ENCODE results near the gene SCYGR8. TPM values are rescaled to one million over a fixed set of nuclear protein-coding genes. Genes with fewer than 3 reads are reported as not detected.

Gene SCYGR8
- not detected for total RNA-seq
- not detected for polyA plus RNA-seq
- total RNA-seq: not detected

- ChIA-PET POLR2A (no interaction called here), CTCF (no interaction called here)
- Histone ChIP-seq H3K4me3 (ENCODE audit: low read length) (no peak within 1 kb of the TSS), H3K4me1 (ENCODE audit: control insufficient read depth in 2 of 2, insufficient read depth in 2 of 2, low read length in 2 of 2) (no peaks in the 10 kb centered on the region), H3K9me3 (ENCODE audit: control insufficient read depth in 2 of 3, low read length in 3 of 3) (no peaks in the 10 kb centered on the region), H3K27me3 (ENCODE audit: control insufficient read depth in 2 of 2, insufficient read depth in 2 of 2, low read length in 2 of 2) (no peaks in the 10 kb centered on the region), H3K27ac (ENCODE audit: low read depth, low read length) (no peak within 1 kb of the TSS), H3K36me3 (ENCODE audit: control insufficient read depth in 2 of 3, insufficient read depth in 3 of 3, low read length in 3 of 3) (no peaks in the 10 kb centered on the region)
- no peak for ATAC-seq
- Mint-ChIP-seq H3K27ac (no peak within 1 kb of the TSS), H3K36me3 (no peaks in the 10 kb centered on the region), H3K4me1 (no peaks in the 10 kb centered on the region), H3K9me3 (peaks cover 0 to 3% (median 0%) of the 10 kb centered on the region in 11 donors), H3K27me3 (peaks cover 0 to 20% (median 5%) of the 10 kb centered on the region in 5 donors), H3K4me3 (no peak within 1 kb of the TSS)
- no peak for DNase-seq
- intact Hi-C loops (cut with micrococcal nuclease): no loop called here
These were observed at the start of gene SCYGR8 for GRCh38 chr2:227745594-227745993. TSS of gene SCYGR8 (plus strand) at chr2:227745894. CDS start at chr2:227745894, 0 bp downstream.

- H3K4me1 ChIP-seq (ENCODE audit: control insufficient read depth in 2 of 2, insufficient read depth in 2 of 2, low read length in 2 of 2): no peaks in the 10 kb centered on the region
- H3K27ac ChIP-seq (ENCODE audit: low read depth, low read length): no peak overlapping the region
- intact Hi-C loops (cut with micrococcal nuclease): no loop called here
- H3K36me3 ChIP-seq (ENCODE audit: control insufficient read depth in 2 of 3, insufficient read depth in 3 of 3, low read length in 3 of 3): no peaks in the 10 kb centered on the region
- ChIA-PET POLR2A (no interaction called here), CTCF (interaction anchor here (0.7 kb wide), 1 partner anchor 91 kb away, joined by 3 read pairs; no protein-coding TSS in a partner anchor)
- Mint-ChIP-seq H3K36me3 (no peaks in the 10 kb centered on the region), H3K27ac (no peak overlapping the region), H3K27me3 (peaks cover 4 to 31% (median 6%) of the 10 kb centered on the region in 5 donors), H3K4me1 (no peaks in the 10 kb centered on the region), H3K4me3 (no peak overlapping the region), H3K9me3 (peaks cover 0 to 5% (median 0%) of the 10 kb centered on the region in 11 donors)
- no peaks in the 10 kb centered on the region for H3K27me3 ChIP-seq (ENCODE audit: control insufficient read depth in 2 of 2, insufficient read depth in 2 of 2, low read length in 2 of 2)
- DNase-seq: no peak
- no peak overlapping the region for H3K4me3 ChIP-seq (ENCODE audit: low read length)
- no peak for ATAC-seq
- no peaks in the 10 kb centered on the region for H3K9me3 ChIP-seq (ENCODE audit: control insufficient read depth in 2 of 3, low read length in 3 of 3)
These were observed 48.6 kb upstream of the SCYGR8 start for GRCh38 chr2:227696990-227697679.

GRCh38 chr2:227701556-227701955, 44.1 kb upstream of the SCYGR8 start:
- ChIA-PET POLR2A (no interaction called here), CTCF (no interaction called here)
- Mint-ChIP-seq H3K9me3 (peaks cover 0 to 5% (median 0%) of the 10 kb centered on the region in 11 donors), H3K4me3 (no peak overlapping the region), H3K27me3 (peaks cover 0 to 29% (median 12%) of the 10 kb centered on the region in 5 donors), H3K27ac (no peak overlapping the region), H3K36me3 (no peaks in the 10 kb centered on the region), H3K4me1 (no peaks in the 10 kb centered on the region)
- Histone ChIP-seq H3K9me3 (ENCODE audit: control insufficient read depth in 2 of 3, low read length in 3 of 3) (no peaks in the 10 kb centered on the region), H3K4me1 (ENCODE audit: control insufficient read depth in 2 of 2, insufficient read depth in 2 of 2, low read length in 2 of 2) (no peaks in the 10 kb centered on the region), H3K27ac (ENCODE audit: low read depth, low read length) (no peak overlapping the region), H3K27me3 (ENCODE audit: control insufficient read depth in 2 of 2, insufficient read depth in 2 of 2, low read length in 2 of 2) (no peaks in the 10 kb centered on the region), H3K36me3 (ENCODE audit: control insufficient read depth in 2 of 3, insufficient read depth in 3 of 3, low read length in 3 of 3) (no peaks in the 10 kb centered on the region), H3K4me3 (ENCODE audit: low read length) (no peak overlapping the region)
- DNase-seq (no peak), ATAC-seq (no peak)
- intact Hi-C loops (cut with micrococcal nuclease): no loop called here

GRCh38 chr2:227703280-227703732, 42.4 kb upstream of the SCYGR8 start:
- Mint-ChIP-seq H3K4me1 (no peaks in the 10 kb centered on the region), H3K36me3 (no peaks in the 10 kb centered on the region), H3K27me3 (peaks cover 0 to 40% (median 17%) of the 10 kb centered on the region in 5 donors), H3K27ac (no peak overlapping the region), H3K4me3 (no peak overlapping the region), H3K9me3 (peaks cover 0 to 5% (median 0%) of the 10 kb centered on the region in 11 donors)
- ATAC-seq (no peak), DNase-seq (no peak)
- ChIA-PET CTCF (interaction anchor here (0.6 kb wide), 1 partner anchor 45 kb away, joined by 3 read pairs; no protein-coding TSS in a partner anchor), POLR2A (no interaction called here)
- Histone ChIP-seq H3K4me3 (ENCODE audit: low read length) (no peak overlapping the region), H3K4me1 (ENCODE audit: control insufficient read depth in 2 of 2, insufficient read depth in 2 of 2, low read length in 2 of 2) (no peaks in the 10 kb centered on the region), H3K36me3 (ENCODE audit: control insufficient read depth in 2 of 3, insufficient read depth in 3 of 3, low read length in 3 of 3) (no peaks in the 10 kb centered on the region), H3K27ac (ENCODE audit: low read depth, low read length) (no peak overlapping the region), H3K27me3 (ENCODE audit: control insufficient read depth in 2 of 2, insufficient read depth in 2 of 2, low read length in 2 of 2) (no peaks in the 10 kb centered on the region), H3K9me3 (ENCODE audit: control insufficient read depth in 2 of 3, low read length in 3 of 3) (no peaks in the 10 kb centered on the region)
- intact Hi-C loops (cut with micrococcal nuclease): no loop called here

- Histone ChIP-seq H3K27ac (ENCODE audit: low read depth, low read length) (no peak overlapping the region), H3K27me3 (ENCODE audit: control insufficient read depth in 2 of 2, insufficient read depth in 2 of 2, low read length in 2 of 2) (no peaks in the 10 kb centered on the region), H3K4me3 (ENCODE audit: low read length) (no peak overlapping the region), H3K4me1 (ENCODE audit: control insufficient read depth in 2 of 2, insufficient read depth in 2 of 2, low read length in 2 of 2) (no peaks in the 10 kb centered on the region), H3K36me3 (ENCODE audit: control insufficient read depth in 2 of 3, insufficient read depth in 3 of 3, low read length in 3 of 3) (no peaks in the 10 kb centered on the region), H3K9me3 (ENCODE audit: control insufficient read depth in 2 of 3, low read length in 3 of 3) (no peaks in the 10 kb centered on the region)
- H3K36me3 Mint-ChIP-seq: no peaks in the 10 kb centered on the region
- DNase-seq (no peak), ATAC-seq (no peak)
- ChIA-PET CTCF (no interaction called here), POLR2A (no interaction called here)
- H3K4me1 Mint-ChIP-seq: no peaks in the 10 kb centered on the region
- H3K27ac Mint-ChIP-seq: no peak overlapping the region
- peaks cover 0 to 5% (median 0%) of the 10 kb centered on the region in 11 donors for H3K9me3 Mint-ChIP-seq
- H3K27me3 Mint-ChIP-seq: peaks cover 0 to 44% (median 17%) of the 10 kb centered on the region in 5 donors
- H3K4me3 Mint-ChIP-seq: no peak overlapping the region
- intact Hi-C loops (cut with micrococcal nuclease): no loop called here
These were observed 41.7 kb upstream of the SCYGR8 start for GRCh38 chr2:227703961-227704360.

- ChIA-PET CTCF (no interaction called here), POLR2A (no interaction called here)
- no peaks in the 10 kb centered on the region for H3K4me1 Mint-ChIP-seq
- peaks cover 0 to 42% (median 14%) of the 10 kb centered on the region in 5 donors for H3K27me3 Mint-ChIP-seq
- peaks cover 0 to 3% (median 0%) of the 10 kb centered on the region in 11 donors for H3K9me3 Mint-ChIP-seq
- intact Hi-C loops (cut with micrococcal nuclease): no loop called here
- no peaks in the 10 kb centered on the region for H3K36me3 Mint-ChIP-seq
- Histone ChIP-seq H3K27ac (ENCODE audit: low read depth, low read length) (no peak overlapping the region), H3K4me1 (ENCODE audit: control insufficient read depth in 2 of 2, insufficient read depth in 2 of 2, low read length in 2 of 2) (no peaks in the 10 kb centered on the region), H3K9me3 (ENCODE audit: control insufficient read depth in 2 of 3, low read length in 3 of 3) (no peaks in the 10 kb centered on the region), H3K4me3 (ENCODE audit: low read length) (no peak overlapping the region), H3K27me3 (ENCODE audit: control insufficient read depth in 2 of 2, insufficient read depth in 2 of 2, low read length in 2 of 2) (no peaks in the 10 kb centered on the region), H3K36me3 (ENCODE audit: control insufficient read depth in 2 of 3, insufficient read depth in 3 of 3, low read length in 3 of 3) (no peaks in the 10 kb centered on the region)
- DNase-seq (no peak), ATAC-seq (no peak)
- H3K4me3 Mint-ChIP-seq: no peak overlapping the region
- H3K27ac Mint-ChIP-seq: no peak overlapping the region
These were observed 38.8 kb upstream of the SCYGR8 start for GRCh38 chr2:227706859-227707258.

- ChIA-PET POLR2A (no interaction called here), CTCF (no interaction called here)
- Mint-ChIP-seq H3K4me1 (no peaks in the 10 kb centered on the region), H3K4me3 (no peak overlapping the region), H3K27me3 (peaks cover 0 to 39% (median 12%) of the 10 kb centered on the region in 5 donors), H3K9me3 (peaks cover 0 to 3% (median 0%) of the 10 kb centered on the region in 11 donors), H3K27ac (no peak overlapping the region), H3K36me3 (no peaks in the 10 kb centered on the region)
- no peak overlapping the region for H3K27ac ChIP-seq (ENCODE audit: low read depth, low read length)
- H3K9me3 ChIP-seq (ENCODE audit: control insufficient read depth in 2 of 3, low read length in 3 of 3): no peaks in the 10 kb centered on the region
- H3K4me3 ChIP-seq (ENCODE audit: low read length): no peak overlapping the region
- DNase-seq: no peak
- intact Hi-C loops (cut with micrococcal nuclease): no loop called here
- H3K4me1 ChIP-seq (ENCODE audit: control insufficient read depth in 2 of 2, insufficient read depth in 2 of 2, low read length in 2 of 2): no peaks in the 10 kb centered on the region
- H3K27me3 ChIP-seq (ENCODE audit: control insufficient read depth in 2 of 2, insufficient read depth in 2 of 2, low read length in 2 of 2): no peaks in the 10 kb centered on the region
- H3K36me3 ChIP-seq (ENCODE audit: control insufficient read depth in 2 of 3, insufficient read depth in 3 of 3, low read length in 3 of 3): no peaks in the 10 kb centered on the region
- ATAC-seq: no peak
These were observed 38.3 kb upstream of the SCYGR8 start for GRCh38 chr2:227707390-227707789.
